Effector memory CD8-positive, alpha-beta T cell (primary cell): ENCODE measurements around the gene CPLANE1.

Experiments
- ATAC-seq: fragments of 150-1000 bp; cut with Tn5 transposase; replicated peaks from 2 replicates; pipeline ENCODE4 v1.10.0; 2021; ENCODE audit warnings: mild to moderate bottlenecking, moderate library complexity
- DNase-seq, 3 experiments: peaks; one replicate each; pipeline ENCODE4 v3.0.0; 2021
- H3K27ac Mint-ChIP-seq, 2 donors: one replicate each; pipeline ENCODE4 v1.8.0; 2022; ENCODE audit warnings: mild to moderate bottlenecking in 2 of 2, mixed read lengths in 2 of 2, moderate library complexity in 2 of 2
- H3K27me3 Mint-ChIP-seq, 2 donors: one replicate each; pipeline ENCODE4 v1.8.0; 2022; ENCODE audit warnings: mixed read lengths in 2 of 2
- H3K36me3 Mint-ChIP-seq: one replicate; pipeline ENCODE4 v1.8.0; 2022; ENCODE audit warnings: mild to moderate bottlenecking, moderate library complexity, mixed read lengths; ENCODE audit not compliant: insufficient read depth
- H3K4me1 Mint-ChIP-seq, 2 donors: one replicate each; pipeline ENCODE4 v1.8.0; 2022; ENCODE audit warnings: low read depth in 2 of 2, mixed read lengths in 2 of 2
- H3K4me3 Mint-ChIP-seq, 2 donors: one replicate each; pipeline ENCODE4 v1.8.0; 2022; ENCODE audit warnings: mild to moderate bottlenecking in 2 of 2, mixed read lengths in 2 of 2, moderate library complexity in 2 of 2
- H3K9me3 Mint-ChIP-seq, 2 donors: one replicate each; pipeline ENCODE4 v1.8.0; 2022; ENCODE audit warnings: mixed read lengths in 2 of 2

The CPLANE1 gene

GRCh38 chr5:37197340-37198050, 51.7 kb downstream of the CPLANE1 start:
- H3K9me3 Mint-ChIP-seq: no peaks in the 10 kb centered on the region
- H3K4me1 Mint-ChIP-seq: peaks cover 11 to 13% of the 10 kb centered on the region in 2 donors
- peak; percentile 82 for ATAC-seq

GRCh38 chr5:37190592-37190991, 58.6 kb downstream of the CPLANE1 start:
- H3K27me3 Mint-ChIP-seq: no peaks in the 10 kb centered on the region
- H3K36me3 Mint-ChIP-seq: peaks cover 15% of the 10 kb centered on the region
- H3K4me3 Mint-ChIP-seq: no peak overlapping the region
- no peak for DNase-seq
- no peaks in the 10 kb centered on the region for H3K9me3 Mint-ChIP-seq
- no peak for ATAC-seq
- no peak overlapping the region for H3K27ac Mint-ChIP-seq
- no peaks in the 10 kb centered on the region for H3K4me1 Mint-ChIP-seq

More at GRCh38 chr5:37197340-37198050, 51.7 kb downstream of the CPLANE1 start:
- Mint-ChIP-seq H3K4me3 (peak overlapping the region; percentile 77 to 80), H3K27me3 (no peaks in the 10 kb centered on the region), H3K27ac (peak overlapping the region; percentile 88 to 95), H3K36me3 (peaks cover 7% of the 10 kb centered on the region)
- no peak for DNase-seq

GRCh38 chr5:37189355-37189754, 59.8 kb downstream of the CPLANE1 start:
- H3K27me3 Mint-ChIP-seq: no peaks in the 10 kb centered on the region
- H3K9me3 Mint-ChIP-seq: no peaks in the 10 kb centered on the region
- H3K36me3 Mint-ChIP-seq: peaks cover 18% of the 10 kb centered on the region
- H3K27ac Mint-ChIP-seq: no peak overlapping the region
- ATAC-seq: no peak
- no peak for DNase-seq
- H3K4me3 Mint-ChIP-seq: no peak overlapping the region
- H3K4me1 Mint-ChIP-seq: no peaks in the 10 kb centered on the region

DNA sequence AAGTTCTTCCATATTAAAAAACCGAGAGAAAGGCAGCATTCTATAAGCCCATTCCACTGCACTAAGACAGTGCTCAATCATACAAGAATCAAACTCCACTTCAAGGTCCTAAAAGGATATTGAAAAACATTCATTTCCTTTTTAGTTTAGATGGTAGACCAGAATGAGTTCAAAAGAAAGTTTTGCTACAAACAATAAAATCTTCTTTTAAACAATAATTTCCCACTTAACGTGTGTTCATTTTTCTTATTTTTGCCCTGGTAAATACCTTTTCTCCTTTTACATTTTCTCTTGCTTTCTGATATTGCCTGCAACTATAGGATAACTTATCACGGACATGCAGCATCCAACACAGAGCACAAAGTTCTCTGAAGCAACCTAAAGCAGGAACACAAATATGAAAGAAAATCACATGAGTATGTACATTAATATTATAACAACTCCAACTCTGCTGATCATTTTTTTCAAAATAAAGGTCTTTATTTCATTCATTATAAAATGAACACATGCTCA, 61.7 kb downstream of the CPLANE1 start:
- Mint-ChIP-seq H3K36me3 (peaks cover 25% of the 10 kb centered on the region), H3K27ac (no peak overlapping the region), H3K4me1 (no peaks in the 10 kb centered on the region), H3K4me3 (no peak overlapping the region), H3K27me3 (no peaks in the 10 kb centered on the region), H3K9me3 (no peaks in the 10 kb centered on the region)
- ATAC-seq: no peak
- no peak for DNase-seq

- no peak for ATAC-seq
- H3K36me3 Mint-ChIP-seq: peaks cover 23% of the 10 kb centered on the region
- DNase-seq: no peak
- H3K4me1 Mint-ChIP-seq: no peaks in the 10 kb centered on the region
- H3K27me3 Mint-ChIP-seq: no peaks in the 10 kb centered on the region
- no peaks in the 10 kb centered on the region for H3K9me3 Mint-ChIP-seq
- no peak overlapping the region for H3K4me3 Mint-ChIP-seq
- H3K27ac Mint-ChIP-seq: no peak overlapping the region
Measured at GRCh38 chr5:37184748-37185364, 64.3 kb downstream of the CPLANE1 start.

GRCh38 chr5:37182667-37183066, 66.5 kb downstream of the CPLANE1 start:
- H3K27ac Mint-ChIP-seq: no peak overlapping the region
- H3K36me3 Mint-ChIP-seq: peaks cover 19% of the 10 kb centered on the region
- no peaks in the 10 kb centered on the region for H3K4me1 Mint-ChIP-seq
- H3K9me3 Mint-ChIP-seq: no peaks in the 10 kb centered on the region
- H3K27me3 Mint-ChIP-seq: no peaks in the 10 kb centered on the region
- H3K4me3 Mint-ChIP-seq: no peak overlapping the region
- ATAC-seq: no peak
- no peak for DNase-seq

- H3K9me3 Mint-ChIP-seq: no peaks in the 10 kb centered on the region
- no peaks in the 10 kb centered on the region for H3K4me1 Mint-ChIP-seq
- no peak overlapping the region for H3K27ac Mint-ChIP-seq
- H3K4me3 Mint-ChIP-seq: no peak overlapping the region
- ATAC-seq (no peak), DNase-seq (no peak)
- H3K36me3 Mint-ChIP-seq: peaks cover 43% of the 10 kb centered on the region
- H3K27me3 Mint-ChIP-seq: no peaks in the 10 kb centered on the region
Measured at GRCh38 chr5:37174928-37175327, 74.2 kb downstream of the CPLANE1 start.

- Mint-ChIP-seq H3K27ac (no peak overlapping the region), H3K4me3 (no peak overlapping the region), H3K4me1 (no peaks in the 10 kb centered on the region), H3K36me3 (peaks cover 53% of the 10 kb centered on the region), H3K9me3 (no peaks in the 10 kb centered on the region), H3K27me3 (no peaks in the 10 kb centered on the region)
- DNase-seq (no peak), ATAC-seq (no peak)
Measured at GRCh38 chr5:37172957-37173356, 76.2 kb downstream of the CPLANE1 start.

- H3K9me3 Mint-ChIP-seq: no peaks in the 10 kb centered on the region
- ATAC-seq: no peak
- H3K4me1 Mint-ChIP-seq: no peaks in the 10 kb centered on the region
- no peak for DNase-seq
- no peak overlapping the region for H3K27ac Mint-ChIP-seq
- no peaks in the 10 kb centered on the region for H3K27me3 Mint-ChIP-seq
- peaks cover 44% of the 10 kb centered on the region for H3K36me3 Mint-ChIP-seq
- no peak overlapping the region for H3K4me3 Mint-ChIP-seq
Measured at GRCh38 chr5:37170856-37171255, 78.3 kb downstream of the CPLANE1 start.

GRCh38 chr5:37166197-37166596, 83.0 kb downstream of the CPLANE1 start:
- ATAC-seq (no peak), DNase-seq (no peak)
- H3K4me1 Mint-ChIP-seq: no peaks in the 10 kb centered on the region
- H3K27me3 Mint-ChIP-seq: no peaks in the 10 kb centered on the region
- no peaks in the 10 kb centered on the region for H3K9me3 Mint-ChIP-seq
- H3K36me3 Mint-ChIP-seq: peaks cover 22% of the 10 kb centered on the region
- no peak overlapping the region for H3K4me3 Mint-ChIP-seq
- H3K27ac Mint-ChIP-seq: no peak overlapping the region

- Mint-ChIP-seq H3K9me3 (no peaks in the 10 kb centered on the region), H3K27me3 (no peaks in the 10 kb centered on the region), H3K4me1 (no peaks in the 10 kb centered on the region), H3K4me3 (no peak overlapping the region), H3K36me3 (peaks cover 17% of the 10 kb centered on the region), H3K27ac (no peak overlapping the region)
- no peak for ATAC-seq
- DNase-seq: no peak
Measured at GRCh38 chr5:37165761-37166160, 83.4 kb downstream of the CPLANE1 start.

GRCh38 chr5:37153661-37154060, 95.5 kb downstream of the CPLANE1 start:
- ATAC-seq: no peak
- Mint-ChIP-seq H3K36me3 (peaks cover 7% of the 10 kb centered on the region), H3K4me3 (no peak overlapping the region), H3K27ac (no peak overlapping the region), H3K27me3 (no peaks in the 10 kb centered on the region), H3K4me1 (no peaks in the 10 kb centered on the region), H3K9me3 (no peaks in the 10 kb centered on the region)
- no peak for DNase-seq

GRCh38 chr5:37146896-37147295, 102.3 kb downstream of the CPLANE1 start:
- Mint-ChIP-seq H3K36me3 (peaks cover 19% of the 10 kb centered on the region), H3K9me3 (peaks cover 0 to 10% of the 10 kb centered on the region in 2 donors), H3K4me3 (no peak overlapping the region), H3K27me3 (no peaks in the 10 kb centered on the region), H3K27ac (peak overlapping the region in 1 of 2 donors; percentile 77), H3K4me1 (no peaks in the 10 kb centered on the region)
- ATAC-seq (no peak), DNase-seq (no peak)

GRCh38 chr5:37136694-37137093, 112.5 kb downstream of the CPLANE1 start:
- peaks cover 0 to 5% of the 10 kb centered on the region in 2 donors for H3K9me3 Mint-ChIP-seq
- ATAC-seq: no peak
- peaks cover 0 to 4% of the 10 kb centered on the region in 2 donors for H3K4me1 Mint-ChIP-seq
- H3K27me3 Mint-ChIP-seq: no peaks in the 10 kb centered on the region
- H3K4me3 Mint-ChIP-seq: no peak overlapping the region
- H3K27ac Mint-ChIP-seq: no peak overlapping the region
- no peak for DNase-seq
- peaks cover 17% of the 10 kb centered on the region for H3K36me3 Mint-ChIP-seq
